HG03354 (cell line): ENCODE data around the gene TIMM44.

Source experiments
- ATAC-seq: cut with Tn5 transposase; IDR thresholded peaks from one replicate; pipeline ENCODE4 v1.9.1; 2021; ENCODE audit warnings: mild to moderate bottlenecking; ENCODE audit not compliant: unreplicated experiment, poor library complexity, severe bottlenecking

Gene TIMM44

DNA sequence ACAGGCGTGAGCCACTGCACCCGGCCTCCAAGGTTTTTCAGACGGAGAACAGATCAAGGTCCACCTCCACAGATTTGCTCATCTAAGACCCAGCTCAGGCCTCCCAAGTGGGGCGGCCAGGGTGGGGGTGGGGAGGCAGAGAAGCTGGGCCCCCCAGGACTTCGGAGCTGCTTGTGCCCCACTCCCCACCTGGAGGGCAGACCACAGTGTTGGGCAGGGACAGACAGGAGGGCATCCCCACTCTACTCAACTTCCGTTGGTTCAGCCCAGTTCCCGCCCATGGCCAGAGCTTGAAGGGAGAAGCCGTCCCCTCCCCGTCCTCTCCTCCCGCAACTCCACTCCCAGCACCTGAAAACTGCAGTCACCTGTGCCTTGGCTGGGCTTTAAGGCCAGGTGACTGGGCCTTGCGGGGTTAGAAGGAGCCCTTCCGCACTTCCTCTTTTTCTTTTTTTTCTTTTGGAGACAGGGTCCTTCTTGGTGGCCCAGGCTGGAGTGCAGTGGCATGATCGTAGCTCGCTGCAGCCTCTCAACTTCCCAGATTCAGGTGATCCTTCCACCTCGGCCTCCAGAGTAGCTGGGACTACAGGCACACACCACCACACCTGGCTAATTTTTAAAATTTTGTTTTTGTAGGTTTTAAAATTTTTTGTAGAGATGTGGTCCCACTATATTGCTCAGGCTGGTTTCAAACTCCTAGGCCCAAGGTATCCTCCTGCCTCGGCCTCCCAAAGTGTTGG, 55.9 kb downstream of the TIMM44 start:
- ATAC-seq, result no peak

DNA sequence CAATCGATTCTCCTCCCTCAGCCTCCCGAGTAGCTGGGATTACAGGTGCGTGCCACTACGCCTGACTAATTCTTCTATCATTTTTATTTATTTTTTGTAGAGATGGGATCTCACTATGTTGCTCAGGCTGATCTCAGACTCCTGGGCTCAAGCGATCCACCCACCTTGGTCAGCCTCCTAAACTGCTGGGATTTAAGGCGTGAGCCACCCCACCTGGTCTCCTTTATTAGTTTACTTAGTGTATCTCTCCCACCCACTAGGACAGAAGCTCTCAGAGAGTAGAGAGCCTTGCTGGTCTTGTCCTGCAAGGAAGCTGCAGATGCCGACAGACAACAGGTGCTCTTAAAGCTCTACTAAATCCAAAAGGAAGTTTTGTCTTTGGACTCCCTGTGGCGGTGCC, 57.6 kb downstream of the TIMM44 start:
- no peak for ATAC-seq

GRCh38 chr19:7883796-7884570, 59.5 kb downstream of the TIMM44 start:
- ATAC-seq, result no peak

GRCh38 chr19:7883105-7883504, 60.4 kb downstream of the TIMM44 start:
- ATAC-seq, result no peak

GRCh38 chr19:7881910-7882309, 61.6 kb downstream of the TIMM44 start:
- no peak for ATAC-seq

- ATAC-seq, result no peak
These were observed 63.6 kb downstream of the TIMM44 start for GRCh38 chr19:7879836-7880235.

DNA sequence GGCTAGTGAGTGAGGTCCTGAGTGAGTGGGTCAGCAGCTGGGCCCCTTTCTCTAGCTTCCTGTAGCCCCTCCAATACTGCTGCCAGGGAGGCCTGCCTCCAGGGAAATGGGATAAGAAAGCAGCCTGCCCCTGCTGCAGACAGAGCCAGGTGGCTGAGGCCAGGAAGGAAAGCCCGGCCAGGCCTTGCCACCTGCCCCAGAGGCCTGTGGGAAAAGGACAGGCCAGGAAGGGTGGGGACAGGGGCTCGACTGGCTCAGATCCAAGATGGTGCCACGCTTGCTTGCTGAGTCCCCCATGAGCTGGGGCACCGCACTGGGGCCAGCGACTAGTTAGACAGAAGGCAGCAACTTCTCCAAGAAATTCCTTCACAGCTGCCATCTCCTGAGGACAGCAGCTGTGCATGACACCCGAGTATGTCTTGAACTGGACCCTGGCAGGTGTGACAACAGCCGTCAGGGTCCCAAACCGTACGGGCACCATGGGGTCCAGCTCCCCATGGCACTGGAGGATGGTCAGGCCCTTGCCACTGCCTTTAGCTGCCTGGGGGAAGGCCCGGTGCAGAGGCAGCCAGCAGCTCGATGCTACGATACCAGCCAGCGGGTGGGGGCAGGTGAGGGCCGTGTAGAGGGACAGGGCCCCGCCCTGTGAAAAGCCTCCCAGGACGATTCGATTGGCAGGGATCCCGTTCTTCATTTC, 64.2 kb downstream of the TIMM44 start:
- ATAC-seq, result no peak

- no peak for ATAC-seq
These were observed 66.1 kb downstream of the TIMM44 start for GRCh38 chr19:7877249-7877836.
